Peyer's patch (tissue), 4 donors: ENCODE results near the gene RPL38. TPM values are rescaled to one million over a fixed set of nuclear protein-coding genes. Genes with fewer than 3 reads are reported as not detected.

Experiments used
- DNase-seq, 3 donors: peaks; one replicate each; pipeline ENCODE4 v3.0.0-alpha.2; 2017 to 2019
- H3K27ac ChIP-seq, 4 donors: fragments of 200-600 bp; sonication (generic); one replicate each; pipeline ENCODE4 v1.5.1; 2016 to 2019
- H3K27me3 ChIP-seq, 2 donors: fragments of 200-600 bp; sonication (generic); one replicate each; pipeline ENCODE4 v1.5.1; 2019
- H3K36me3 ChIP-seq, 3 donors: fragments of 200-600 bp; sonication (generic); one replicate each; pipeline ENCODE4 v1.5.1; 2016 to 2019
- H3K4me1 ChIP-seq, 4 donors: fragments of 200-600 bp; sonication (generic); one replicate each; pipeline ENCODE4 v1.5.1; 2016 to 2019
- H3K4me3 ChIP-seq, 4 donors: fragments of 200-600 bp; sonication (generic); 1 replicate in 3 of 4; 2 replicates in 1 of 4; pipeline ENCODE4 v1.5.1; 2016 to 2019; ENCODE audit warnings: mild to moderate bottlenecking in 1 of 4
- H3K9me3 ChIP-seq, 4 donors: fragments of 200-600 bp; sonication (generic); one replicate each; pipeline ENCODE4 v1.5.1; 2016 to 2019; ENCODE audit warnings: mild to moderate bottlenecking in 1 of 4
- CTCF ChIP-seq, 6 experiments: fragments of 450-650 bp in 4 of 6; fragments of 200-600 bp in 2 of 6; sonication (generic) in 1 of 6; IDR thresholded peaks; one replicate each; pipeline ENCODE4 v1.5.1; 2017 to 2019; ENCODE audit warnings: antibody characterized with exemption in 6 of 6, mild to moderate bottlenecking in 3 of 6, moderate library complexity in 1 of 6
- POLR2A ChIP-seq, 2 donors: fragments of 450-650 bp; IDR thresholded peaks; one replicate each; pipeline ENCODE4 v1.5.1; 2017; ENCODE audit warnings: antibody characterized with exemption in 2 of 2, mild to moderate bottlenecking in 2 of 2, moderate library complexity in 2 of 2
- total RNA-seq, 4 donors: library from RNA; depleted of rRNA; stranded (reverse); fragments of >200 nt; gene quantifications; one replicate each; pipeline ENCODE4 v1.1.0, GENCODE V29; 2016

The RPL38 gene
- total RNA-seq, 4 donors from 2014 or later = 222 to 392 (median 289) TPM

GRCh38 chr17:74222399-74222798, 18.9 kb downstream of the RPL38 start:
- Histone ChIP-seq H3K4me3 (no peak overlapping the region), H3K9me3 (no peaks in the 10 kb centered on the region), H3K36me3 (no peaks in the 10 kb centered on the region), H3K27me3 (no peaks in the 10 kb centered on the region), H3K27ac (no peak overlapping the region), H3K4me1 (no peaks in the 10 kb centered on the region)
- DNase-seq = no peak
- TF ChIP-seq POLR2A (IDR thresholded peaks at IDR 0.05) = no peak
- TF ChIP-seq CTCF (IDR thresholded peaks at IDR 0.05) = no peak

- no peak overlapping the region for H3K4me3 ChIP-seq
- TF ChIP-seq CTCF (IDR thresholded peaks at IDR 0.05) (no peak), POLR2A (IDR thresholded peaks at IDR 0.05) (no peak)
- H3K4me1 ChIP-seq = no peaks in the 10 kb centered on the region
- H3K27me3 ChIP-seq = no peaks in the 10 kb centered on the region
- no peak overlapping the region for H3K27ac ChIP-seq
- no peaks in the 10 kb centered on the region for H3K36me3 ChIP-seq
- no peak for DNase-seq
- no peaks in the 10 kb centered on the region for H3K9me3 ChIP-seq
Observed at GRCh38 chr17:74223901-74224300, 20.4 kb downstream of the RPL38 start.

- no peaks in the 10 kb centered on the region for H3K4me1 ChIP-seq
- H3K9me3 ChIP-seq = no peaks in the 10 kb centered on the region
- no peak for DNase-seq
- H3K27ac ChIP-seq = no peak overlapping the region
- no peaks in the 10 kb centered on the region for H3K27me3 ChIP-seq
- no peak overlapping the region for H3K4me3 ChIP-seq
- no peaks in the 10 kb centered on the region for H3K36me3 ChIP-seq
- TF ChIP-seq CTCF (IDR thresholded peaks at IDR 0.05) = no peak
- TF ChIP-seq POLR2A (IDR thresholded peaks at IDR 0.05) = no peak
Observed at GRCh38 chr17:74224959-74225725, 21.7 kb downstream of the RPL38 start.

GRCh38 chr17:74226252-74226651, 22.8 kb downstream of the RPL38 start:
- H3K27me3 ChIP-seq = no peaks in the 10 kb centered on the region
- H3K4me1 ChIP-seq = no peaks in the 10 kb centered on the region
- no peaks in the 10 kb centered on the region for H3K9me3 ChIP-seq
- H3K36me3 ChIP-seq = no peaks in the 10 kb centered on the region
- H3K4me3 ChIP-seq = no peak overlapping the region
- TF ChIP-seq CTCF (IDR thresholded peaks at IDR 0.05) (no peak), POLR2A (IDR thresholded peaks at IDR 0.05) (no peak)
- no peak overlapping the region for H3K27ac ChIP-seq
- DNase-seq = no peak

GRCh38 chr17:74227271-74228080, 24.0 kb downstream of the RPL38 start:
- Histone ChIP-seq H3K27ac (no peak overlapping the region), H3K36me3 (no peaks in the 10 kb centered on the region), H3K4me1 (no peaks in the 10 kb centered on the region), H3K4me3 (no peak overlapping the region), H3K9me3 (no peaks in the 10 kb centered on the region), H3K27me3 (no peaks in the 10 kb centered on the region)
- DNase-seq = no peak
- TF ChIP-seq CTCF (IDR thresholded peaks at IDR 0.05) (no peak), POLR2A (IDR thresholded peaks at IDR 0.05) (no peak)
